ENCODE measurements around the gene DNAH3. TPM values are rescaled to one million over a fixed set of nuclear protein-coding genes. Genes with fewer than 3 reads are reported as not detected.

The DNAH3 gene
- total and polyA plus RNA-seq, 2 of the 13 experiments (the other 11 are each of a cell fraction or from before 2014, with no cell fraction given): 0.07 to 0.08 TPM

GRCh38 chr16:21158208-21159110 is 7.8 kb upstream of the DNAH3 start, which contains the start of gene LDAF1 (continued):
- TF ChIP-seq TGIF2 (CRISPR knock-in tag; IDR thresholded peaks at IDR 0.05) (0 out of 2 replicates have a peak, but pooled peaks have one; percentile 58), ZFP1 (CRISPR knock-in tag; IDR thresholded peaks at IDR 0.05) (no peak), ZNF383 (CRISPR knock-in tag; IDR thresholded peaks at IDR 0.05; ENCODE audit: borderline replicate concordance) (0 out of 2 replicates have a peak, but pooled peaks have one; percentile 69), GABPA (IDR thresholded peaks at IDR 0.05; ENCODE audit: low read depth, low read length) (no peak; the same call in 1 of the 2 replicates), GABPA (CRISPR knock-in tag; IDR thresholded peaks at IDR 0.05; ENCODE audit: low read depth) (peak; percentile 60), ZSCAN31 (CRISPR knock-in tag; IDR thresholded peaks at IDR 0.05; ENCODE audit: low read depth) (no peak), ZNF572 (CRISPR knock-in tag; IDR thresholded peaks at IDR 0.05) (0 out of 2 replicates have a peak, but pooled peaks have one; percentile 87), ASH2L (IDR thresholded peaks at IDR 0.05; ENCODE audit: insufficient read length, low read depth, low read length) (peak; percentile 40), TRIM24 (CRISPR knock-in tag; IDR thresholded peaks at IDR 0.05) (no peak), FOXP4 (CRISPR knock-in tag; IDR thresholded peaks at IDR 0.05) (0 out of 2 replicates have a peak, but pooled peaks have one; percentile 13), TEF (CRISPR knock-in tag; IDR thresholded peaks at IDR 0.05) (no peak), ATRX (CRISPR knock-in tag; IDR thresholded peaks at IDR 0.05; ENCODE audit: borderline replicate concordance) (no peak), EP300 (IDR thresholded peaks at IDR 0.05; ENCODE audit: low read depth in 2 of 2, low read length in 2 of 2) (peak in 1 of 2 experiments; percentile 32; a peak in 2 of 4 replicates), EP300 (CRISPR knock-in tag; IDR thresholded peaks at IDR 0.05; ENCODE audit: borderline replicate concordance) (no peak; the same call in 1 of the 2 replicates), ATF7 (IDR thresholded peaks at IDR 0.05) (no peak), ATF7 (CRISPR knock-in tag; IDR thresholded peaks at IDR 0.05) (peak; percentile 54; the same call in 1 of the 2 replicates), ARNT2 (CRISPR knock-in tag; IDR thresholded peaks at IDR 0.05; ENCODE audit: low read depth) (0 out of 2 replicates have a peak, but pooled peaks have one; percentile 56), TSC22D2 (CRISPR knock-in tag; IDR thresholded peaks at IDR 0.05; ENCODE audit: borderline replicate concordance) (peak; percentile 50; the same call in 1 of the 2 replicates), GLI4 (CRISPR knock-in tag; IDR thresholded peaks at IDR 0.05; ENCODE audit: borderline replicate concordance) (peak; percentile 82; the same call in 1 of the 2 replicates), ZNF430 (CRISPR knock-in tag; IDR thresholded peaks at IDR 0.05) (peak; percentile 74; the same call in 1 of the 2 replicates)
- TF ChIP-seq, protein P1, sequence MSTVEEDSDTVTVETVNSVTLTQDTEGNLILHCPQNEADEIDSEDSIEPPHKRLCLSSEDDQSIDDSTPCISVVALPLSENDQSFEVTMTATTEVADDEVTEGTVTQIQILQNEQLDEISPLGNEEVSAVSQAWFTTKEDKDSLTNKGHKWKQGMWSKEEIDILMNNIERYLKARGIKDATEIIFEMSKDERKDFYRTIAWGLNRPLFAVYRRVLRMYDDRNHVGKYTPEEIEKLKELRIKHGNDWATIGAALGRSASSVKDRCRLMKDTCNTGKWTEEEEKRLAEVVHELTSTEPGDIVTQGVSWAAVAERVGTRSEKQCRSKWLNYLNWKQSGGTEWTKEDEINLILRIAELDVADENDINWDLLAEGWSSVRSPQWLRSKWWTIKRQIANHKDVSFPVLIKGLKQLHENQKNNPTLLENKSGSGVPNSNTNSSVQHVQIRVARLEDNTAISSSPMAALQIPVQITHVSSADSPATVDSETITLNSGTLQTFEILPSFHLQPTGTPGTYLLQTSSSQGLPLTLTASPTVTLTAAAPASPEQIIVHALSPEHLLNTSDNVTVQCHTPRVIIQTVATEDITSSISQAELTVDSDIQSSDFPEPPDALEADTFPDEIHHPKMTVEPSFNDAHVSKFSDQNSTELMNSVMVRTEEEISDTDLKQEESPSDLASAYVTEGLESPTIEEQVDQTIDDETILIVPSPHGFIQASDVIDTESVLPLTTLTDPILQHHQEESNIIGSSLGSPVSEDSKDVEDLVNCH (CRISPR knock-in tag; IDR thresholded peaks at IDR 0.05): no peak
- TF ChIP-seq, protein P2, sequence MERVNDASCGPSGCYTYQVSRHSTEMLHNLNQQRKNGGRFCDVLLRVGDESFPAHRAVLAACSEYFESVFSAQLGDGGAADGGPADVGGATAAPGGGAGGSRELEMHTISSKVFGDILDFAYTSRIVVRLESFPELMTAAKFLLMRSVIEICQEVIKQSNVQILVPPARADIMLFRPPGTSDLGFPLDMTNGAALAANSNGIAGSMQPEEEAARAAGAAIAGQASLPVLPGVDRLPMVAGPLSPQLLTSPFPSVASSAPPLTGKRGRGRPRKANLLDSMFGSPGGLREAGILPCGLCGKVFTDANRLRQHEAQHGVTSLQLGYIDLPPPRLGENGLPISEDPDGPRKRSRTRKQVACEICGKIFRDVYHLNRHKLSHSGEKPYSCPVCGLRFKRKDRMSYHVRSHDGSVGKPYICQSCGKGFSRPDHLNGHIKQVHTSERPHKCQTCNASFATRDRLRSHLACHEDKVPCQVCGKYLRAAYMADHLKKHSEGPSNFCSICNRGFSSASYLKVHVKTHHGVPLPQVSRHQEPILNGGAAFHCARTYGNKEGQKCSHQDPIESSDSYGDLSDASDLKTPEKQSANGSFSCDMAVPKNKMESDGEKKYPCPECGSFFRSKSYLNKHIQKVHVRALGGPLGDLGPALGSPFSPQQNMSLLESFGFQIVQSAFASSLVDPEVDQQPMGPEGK (CRISPR knock-in tag; IDR thresholded peaks at IDR 0.05): peak; percentile 65

All from HepG2 (cell line).